Measurements from ENCODE around the gene KIF1B. TPM values are rescaled to one million over a fixed set of nuclear protein-coding genes. Genes with fewer than 3 reads are reported as not detected.

Gene KIF1B
- total and polyA plus RNA-seq, 10 of the 15 experiments (the other 5 are each of a cell fraction or from before 2014, with no cell fraction given): 2.1 to 16.5 (median 8.7) TPM

- TF ChIP-seq NKRF (conservative IDR thresholded peaks at IDR 0.05): no peak
- TF ChIP-seq BMI1 (IDR thresholded peaks at IDR 0.05; ENCODE audit: borderline replicate concordance): no peak
- H3K27ac ChIP-seq (ENCODE audit: control insufficient read depth, insufficient read depth): no peak overlapping the region
- no peak overlapping the region for H3K4me2 ChIP-seq (ENCODE audit: control insufficient read depth, insufficient read depth)
- in situ Hi-C loops (cut with MboI): loop anchor here (5.0 kb wide), 1 partner anchor 549 kb away; no protein-coding TSS in a partner anchor
- no peak overlapping the region for H3K9ac ChIP-seq (ENCODE audit: control insufficient read depth, insufficient read depth, low read length)
- ChIA-PET RAD21 (ENCODE audit: unreplicated experiment) (no interaction called here), POLR2A (no interaction called here), SMC1A (ENCODE audit: uncharacterized antibody, unreplicated experiment) (no interaction called here), CTCF (interaction anchor here (2.2 kb wide), 1 partner anchor 44 kb away, joined by 7 read pairs; no protein-coding TSS in a partner anchor)
- DNase-seq (ENCODE audit: low read depth, low spot score): no peak
- WGBS (ENCODE audit: insufficient coverage, insufficient replicate concordance, low lambda C conversion rate, missing lambda C conversion rate): 85% methylated on average over 5 of the region's 5 CpGs
- no peaks in the 10 kb centered on the region for H3K79me2 ChIP-seq (ENCODE audit: control insufficient read depth, insufficient read depth, low read length)
- H3K4me1 ChIP-seq (ENCODE audit: control insufficient read depth, insufficient read depth, low read length): no peaks in the 10 kb centered on the region
- H2AFZ ChIP-seq (ENCODE audit: control insufficient read depth, low read depth, low read length): no peak overlapping the region
- intact Hi-C loops (cut with micrococcal nuclease; ENCODE audit: unreplicated experiment): no loop called here
- no peaks in the 10 kb centered on the region for H3K27me3 ChIP-seq (replicated peaks in 1 of 2; ENCODE audit: control insufficient read depth in 2 of 2, insufficient read depth in 2 of 2, low read length in 1 of 2)
- no peak for ATAC-seq
- H3K4me3 ChIP-seq: no peak overlapping the region
- FAIRE-seq: no peak
- H3K36me3 ChIP-seq (ENCODE audit: control insufficient read depth in 2 of 2, insufficient read depth in 2 of 2, low read length in 1 of 2): peaks cover 11 to 13% of the 10 kb centered on the region in 2 experiments
- no TSS peak for BruUV-seq (replicated peaks)
- H4K20me1 ChIP-seq (ENCODE audit: control insufficient read depth, insufficient read depth): no peaks in the 10 kb centered on the region
- no peaks in the 10 kb centered on the region for H3K9me3 ChIP-seq (replicated peaks; ENCODE audit: control insufficient read depth, insufficient read depth, low read length)
These were observed 211.3 kb downstream of the KIF1B start for GRCh38 chr1:10421637-10422036.

GRCh38 chr1:10424034-10424433 lies 213.7 kb downstream of the KIF1B start:
- DNase-seq (ENCODE audit: low read depth, low spot score) (no peak), FAIRE-seq (no peak), ATAC-seq (no peak)
- H4K20me1 ChIP-seq (ENCODE audit: control insufficient read depth, insufficient read depth): no peaks in the 10 kb centered on the region
- ChIA-PET RAD21 (ENCODE audit: unreplicated experiment) (no interaction called here), CTCF (interaction anchor here (1.1 kb wide), 1 partner anchor 65 kb away, joined by 3 read pairs; no protein-coding TSS in a partner anchor), SMC1A (ENCODE audit: uncharacterized antibody, unreplicated experiment) (no interaction called here), POLR2A (no interaction called here)
- H3K4me3 ChIP-seq: no peak overlapping the region
- no peaks in the 10 kb centered on the region for H3K9me3 ChIP-seq (replicated peaks; ENCODE audit: control insufficient read depth, insufficient read depth, low read length)
- H3K27me3 ChIP-seq (replicated peaks in 1 of 2; ENCODE audit: control insufficient read depth in 2 of 2, insufficient read depth in 2 of 2, low read length in 1 of 2): no peaks in the 10 kb centered on the region
- H2AFZ ChIP-seq (ENCODE audit: control insufficient read depth, low read depth, low read length): no peak overlapping the region
- in situ Hi-C loops (cut with MboI) (loop anchor here (5.0 kb wide), 1 partner anchor 552 kb away; no protein-coding TSS in a partner anchor), intact Hi-C loops (cut with micrococcal nuclease; ENCODE audit: unreplicated experiment) (no loop called here)
- H3K9ac ChIP-seq (ENCODE audit: control insufficient read depth, insufficient read depth, low read length): no peak overlapping the region
- WGBS (ENCODE audit: insufficient coverage, insufficient replicate concordance, low lambda C conversion rate, missing lambda C conversion rate): 86% methylated on average over 9 of the region's 9 CpGs
- peaks cover 4% of the 10 kb centered on the region; the same call in 1 of the 2 replicates for H3K4me1 ChIP-seq (ENCODE audit: control insufficient read depth, insufficient read depth, low read length)
- TF ChIP-seq CREM (IDR thresholded peaks at IDR 0.05; ENCODE audit: low read depth) (no peak), NBN (IDR thresholded peaks at IDR 0.05) (no peak), ZNF207 (IDR thresholded peaks at IDR 0.05; ENCODE audit: borderline replicate concordance) (no peak), POLR2A (IDR thresholded peaks at IDR 0.05; ENCODE audit: low read depth, low read length) (no peak), SP1 (IDR thresholded peaks at IDR 0.05; ENCODE audit: low read depth, low read length) (no peak), ZNF687 (IDR thresholded peaks at IDR 0.05) (no peak), ATF7 (IDR thresholded peaks at IDR 0.05; ENCODE audit: low read depth) (no peak), NR2C1 (IDR thresholded peaks at IDR 0.05) (no peak), ZZZ3 (IDR thresholded peaks at IDR 0.05; ENCODE audit: control insufficient read depth, insufficient read length, low read depth) (no peak), TCF3 (IDR thresholded peaks at IDR 0.05; ENCODE audit: borderline replicate concordance, insufficient read depth, low read depth, low read length) (no peak), KDM1A (IDR thresholded peaks at IDR 0.05; ENCODE audit: borderline replicate concordance) (no peak), RUNX3 (IDR thresholded peaks at IDR 0.05; ENCODE audit: low read length) (no peak)
- no TSS peak for BruUV-seq (replicated peaks)
- no peak overlapping the region for H3K4me2 ChIP-seq (ENCODE audit: control insufficient read depth, insufficient read depth)
- no peaks in the 10 kb centered on the region for H3K79me2 ChIP-seq (ENCODE audit: control insufficient read depth, insufficient read depth, low read length)
- H3K27ac ChIP-seq (ENCODE audit: control insufficient read depth, insufficient read depth): no peak overlapping the region
- H3K36me3 ChIP-seq (ENCODE audit: control insufficient read depth in 2 of 2, insufficient read depth in 2 of 2, low read length in 1 of 2): peaks cover 4 to 9% of the 10 kb centered on the region in 2 experiments
